HG02884 (cell line): ENCODE data around the gene RBBP8.
"Not testable (repeated sequence)": the region's sequence is repeated elsewhere in the genome, so short reads cannot be mapped to it uniquely, and the experiment has no call there.

Experiments
- ATAC-seq: cut with Tn5 transposase; IDR thresholded peaks from one replicate; pipeline ENCODE4 v1.9.1; 2021; ENCODE audit warnings: mild to moderate bottlenecking, moderate library complexity; ENCODE audit not compliant: unreplicated experiment

Gene RBBP8

DNA sequence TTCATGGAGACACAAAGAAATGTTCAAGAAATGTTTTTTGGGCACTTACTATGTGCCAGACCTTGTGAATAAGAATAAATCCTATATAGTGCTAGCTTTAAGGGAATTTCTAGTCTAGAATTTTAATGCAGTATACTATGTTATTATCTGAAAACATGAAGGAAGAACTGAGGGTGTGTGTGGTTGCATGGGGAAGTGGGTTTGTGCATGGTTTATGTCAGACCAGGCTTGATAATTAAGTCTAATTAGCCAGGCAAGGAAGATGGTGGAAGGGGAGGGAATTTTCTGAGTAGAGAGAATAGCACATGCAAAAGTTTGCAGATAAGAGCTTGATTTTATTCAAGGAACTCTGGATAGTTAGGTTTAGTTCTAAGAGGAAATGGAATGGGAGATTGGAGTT lies 6.5 kb downstream of the RBBP8 start:
- no peak for ATAC-seq

DNA sequence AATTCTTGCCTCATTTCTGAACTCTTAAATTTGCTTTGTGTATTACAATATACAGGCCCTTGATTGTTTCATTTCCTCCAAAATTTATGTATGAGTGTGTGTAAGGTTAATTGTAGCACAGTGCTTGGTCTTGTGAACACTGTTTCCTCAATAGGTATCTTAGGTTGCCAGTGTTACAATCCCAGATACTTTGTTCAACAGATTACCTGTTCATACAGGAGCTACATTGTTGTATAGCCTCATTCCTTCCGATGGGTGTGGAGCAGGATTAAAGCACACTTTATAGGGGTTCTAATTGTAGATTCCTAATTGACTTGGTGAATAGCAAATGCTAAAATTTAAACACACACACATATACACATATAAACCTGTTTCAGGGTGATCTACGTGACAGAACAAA lies 10.7 kb downstream of the RBBP8 start:
- no peak for ATAC-seq

DNA sequence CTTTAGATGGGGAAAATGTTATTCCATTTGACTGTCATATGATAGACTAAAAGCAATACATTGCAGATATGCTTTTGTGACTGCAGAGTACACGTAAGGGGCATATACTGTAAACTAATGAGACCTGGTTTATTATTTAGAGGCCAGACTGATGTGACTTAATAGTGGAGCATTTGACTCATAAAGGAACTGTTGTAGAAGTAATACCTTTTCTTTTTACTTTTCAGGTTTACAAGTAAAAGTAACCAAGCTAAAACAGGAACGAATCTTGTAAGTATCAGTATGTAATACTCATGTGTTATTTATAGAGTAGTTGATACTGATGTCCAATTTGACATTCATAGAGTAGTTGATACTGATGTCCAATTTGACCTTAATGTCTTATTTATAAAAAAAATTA lies 13.1 kb downstream of the RBBP8 start:
- ATAC-seq = peak; percentile 59

DNA sequence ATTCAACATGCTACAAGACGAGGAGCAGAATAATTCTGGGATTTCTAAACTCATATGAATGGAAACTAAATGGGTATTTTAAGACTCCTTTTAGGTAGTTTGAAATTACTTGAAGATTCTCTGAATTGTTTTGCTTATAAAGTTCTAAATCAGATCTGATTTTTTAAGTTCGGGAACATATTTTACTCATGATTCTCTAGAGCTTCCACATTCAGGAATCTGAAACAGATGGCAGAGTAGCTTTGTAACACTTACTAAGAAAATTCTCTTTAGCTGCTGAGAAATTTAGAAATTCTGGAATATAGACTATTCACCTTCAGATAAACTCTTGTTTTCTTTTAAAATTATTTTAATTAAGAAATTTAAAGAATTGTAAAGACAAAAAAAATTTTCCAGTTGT lies 13.7 kb downstream of the RBBP8 start:
- ATAC-seq = no peak

DNA sequence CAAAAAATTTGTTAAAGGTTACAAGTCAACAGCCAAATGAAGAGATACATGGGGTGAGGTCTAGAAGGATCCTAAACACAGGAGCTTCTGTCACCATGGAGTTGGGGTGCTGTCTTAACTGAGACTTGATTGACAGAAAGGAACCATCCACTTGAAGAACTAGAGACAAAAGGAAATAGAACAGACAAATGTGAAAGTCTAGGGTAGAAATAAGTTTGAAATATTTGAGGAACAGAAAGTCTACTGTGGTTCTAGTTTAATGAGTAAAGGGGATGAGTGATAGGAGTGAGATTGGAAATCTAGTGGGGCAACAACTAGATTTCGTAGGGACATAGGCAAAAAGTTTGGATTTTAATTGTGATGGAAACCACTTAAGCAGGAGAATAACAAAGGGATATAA lies 18.7 kb downstream of the RBBP8 start:
- ATAC-seq = no peak

DNA sequence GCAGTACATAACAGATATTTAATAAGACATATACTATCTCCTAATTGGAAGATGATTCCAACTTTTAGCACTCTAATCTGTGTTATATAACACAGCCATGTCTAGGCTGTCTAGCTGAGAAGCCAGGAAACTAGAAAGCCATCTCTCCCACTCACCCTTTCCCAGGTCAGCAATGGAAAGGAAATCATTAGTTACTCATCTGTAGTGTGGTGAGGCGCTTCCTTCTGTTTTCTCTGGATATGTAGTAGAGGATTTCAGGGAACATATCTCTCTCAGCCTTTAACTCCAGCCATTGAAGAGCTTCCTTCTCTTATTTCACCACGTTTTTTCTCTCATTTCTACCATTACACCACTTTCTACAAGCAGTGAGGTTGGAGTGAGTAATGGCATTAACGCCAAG lies 19.4 kb downstream of the RBBP8 start:
- ATAC-seq = no peak

DNA sequence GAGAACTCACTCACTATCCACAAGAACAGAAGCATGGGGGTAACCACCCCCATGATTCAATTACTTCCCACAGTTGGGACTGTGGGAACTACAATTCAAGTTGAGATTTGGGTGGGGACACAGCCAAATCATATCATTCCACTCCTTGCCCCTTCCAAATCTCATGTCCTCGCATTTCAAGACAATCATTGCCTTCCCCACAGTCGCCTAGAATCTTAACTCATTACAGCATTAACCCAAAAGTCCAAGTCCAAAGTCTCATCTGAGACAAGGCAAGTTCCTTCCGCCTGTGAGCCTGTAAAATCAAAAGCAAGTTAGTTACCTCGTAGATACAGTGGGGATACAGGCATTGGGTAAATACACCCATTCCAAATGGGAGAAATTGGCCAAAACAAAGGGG lies 20.9 kb downstream of the RBBP8 start:
- not testable (repeated sequence) for ATAC-seq

DNA sequence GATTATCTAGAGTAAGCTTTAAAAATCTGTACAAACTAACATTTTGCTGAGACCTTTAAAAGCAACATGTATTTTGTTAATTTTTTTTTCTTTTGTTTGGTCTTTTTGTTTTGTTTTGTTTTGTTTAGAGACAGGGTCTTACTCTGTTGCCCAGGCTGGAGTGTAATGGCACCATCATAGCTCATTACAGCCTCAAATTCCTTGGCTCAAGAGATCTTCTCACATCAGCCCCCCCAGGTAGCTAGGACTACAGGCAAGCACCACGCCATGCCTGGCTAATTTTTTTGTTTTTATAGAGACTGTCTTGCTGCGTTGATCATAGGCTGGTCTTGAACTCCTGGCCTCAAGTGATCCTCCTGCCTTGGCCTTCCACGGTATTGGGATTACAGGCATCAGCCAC lies 23.1 kb downstream of the RBBP8 start:
- no peak for ATAC-seq

DNA sequence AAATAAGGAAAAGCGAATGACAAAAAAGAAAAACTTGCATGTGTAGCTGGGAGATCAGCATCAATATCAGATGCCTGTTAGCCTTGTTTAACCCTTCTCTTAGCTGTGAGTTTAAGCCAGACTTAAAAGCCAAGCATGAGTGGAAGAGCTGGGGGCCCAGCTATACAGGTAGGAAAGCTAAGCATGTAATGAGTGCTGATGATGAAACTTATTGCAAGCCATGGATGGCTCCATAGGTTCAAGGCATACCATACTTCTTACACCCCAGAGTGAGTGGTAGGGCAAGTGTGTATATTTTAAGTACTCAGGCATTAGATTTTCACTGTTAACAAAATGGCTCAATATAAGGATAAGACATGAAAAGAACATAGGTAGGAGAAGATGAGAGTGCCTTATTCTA lies 28.0 kb downstream of the RBBP8 start:
- no peak for ATAC-seq

DNA sequence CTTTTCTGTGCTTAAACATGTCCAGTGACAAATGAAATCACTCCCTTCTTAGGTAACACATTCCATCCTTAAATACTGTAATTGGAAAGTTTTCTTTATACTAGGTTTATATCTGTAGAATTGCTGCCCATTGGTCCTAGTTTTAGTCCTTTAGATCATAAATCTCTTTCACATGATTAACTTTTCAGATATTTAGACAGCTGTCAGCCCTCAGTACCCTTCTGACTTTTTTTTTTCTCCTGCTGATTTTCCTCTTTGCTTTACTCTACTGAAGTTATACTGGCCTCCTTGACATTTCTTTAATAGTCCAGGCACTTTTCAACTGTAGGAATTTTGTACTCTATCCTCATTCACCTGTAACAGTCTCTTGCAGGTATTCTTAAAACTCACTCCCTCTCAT lies 28.9 kb downstream of the RBBP8 start:
- ATAC-seq = no peak

DNA sequence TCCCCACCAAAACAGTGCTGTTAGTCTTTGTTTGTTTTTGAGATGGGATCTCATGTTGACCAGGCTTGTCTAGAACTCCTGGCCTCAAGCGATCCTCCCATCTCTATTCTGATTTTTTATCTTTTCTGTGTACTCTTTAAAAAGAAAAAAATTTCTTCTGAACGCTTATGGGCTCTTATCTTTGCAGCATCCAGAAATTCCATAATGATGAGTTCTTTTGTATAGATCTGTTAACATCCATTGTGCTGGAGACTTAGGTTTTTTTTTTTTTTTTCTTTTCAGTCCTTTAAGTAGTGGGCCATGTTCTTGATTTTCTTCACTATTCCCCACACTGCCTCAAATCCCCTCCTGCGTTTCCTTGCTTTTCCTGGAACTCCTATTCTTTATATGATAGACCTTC lies 31.0 kb downstream of the RBBP8 start:
- ATAC-seq = no peak

DNA sequence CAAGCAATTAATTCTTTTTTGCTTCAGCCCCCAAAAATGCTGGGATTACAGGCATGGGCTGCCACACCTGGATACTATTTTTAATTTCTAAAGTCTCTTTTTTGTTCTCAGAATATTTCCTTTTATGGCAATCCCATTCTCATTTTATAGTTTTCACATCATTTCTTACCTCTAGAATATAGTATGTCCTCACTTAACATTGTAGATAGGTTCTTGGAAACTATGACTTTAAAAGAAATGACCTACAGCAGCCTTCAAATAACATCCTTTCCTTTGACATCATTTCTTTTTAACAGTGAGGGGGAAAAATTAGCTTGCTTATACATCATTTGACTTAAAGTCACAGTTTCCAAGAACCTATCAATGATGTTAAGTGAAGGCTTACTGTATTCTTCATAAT lies 31.6 kb downstream of the RBBP8 start:
- ATAC-seq = no peak

DNA sequence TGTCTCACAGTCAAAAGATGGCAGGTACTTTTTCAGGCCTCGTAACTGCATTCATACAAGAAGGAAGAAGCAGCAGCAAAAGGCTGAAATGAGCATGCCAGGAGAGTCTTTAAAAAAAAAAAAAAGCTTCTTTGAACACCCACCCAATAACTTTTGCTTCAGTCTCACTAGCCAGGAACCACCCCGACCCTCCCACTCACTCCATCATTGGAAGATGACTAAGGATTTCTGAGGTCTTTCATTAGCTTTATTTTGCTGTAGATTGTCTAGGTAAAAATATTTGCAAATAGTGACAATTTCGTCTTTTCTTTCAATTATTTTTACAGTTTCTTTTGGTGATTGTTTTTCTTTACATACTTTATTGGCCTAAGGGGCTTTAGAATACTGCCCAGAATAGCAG lies 37.9 kb downstream of the RBBP8 start:
- ATAC-seq = no peak

DNA sequence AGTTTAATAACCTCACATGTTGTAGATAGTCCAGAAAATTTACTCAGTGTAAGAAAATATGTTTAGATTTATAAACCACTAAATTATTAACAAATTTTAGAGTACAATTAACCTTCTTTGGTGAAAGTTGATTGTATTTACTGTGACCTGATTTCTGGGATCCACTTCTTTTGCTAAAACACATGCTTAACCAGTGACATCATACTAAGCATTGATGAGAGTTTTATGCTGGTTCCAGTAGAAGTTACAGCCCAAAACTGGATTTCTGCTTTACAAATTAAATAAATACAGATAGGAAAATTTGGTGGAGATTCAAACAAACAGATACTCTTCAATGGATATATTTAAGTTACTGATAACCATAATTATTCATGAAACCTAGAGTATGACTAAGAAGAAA lies 40.9 kb downstream of the RBBP8 start:
- no peak for ATAC-seq

DNA sequence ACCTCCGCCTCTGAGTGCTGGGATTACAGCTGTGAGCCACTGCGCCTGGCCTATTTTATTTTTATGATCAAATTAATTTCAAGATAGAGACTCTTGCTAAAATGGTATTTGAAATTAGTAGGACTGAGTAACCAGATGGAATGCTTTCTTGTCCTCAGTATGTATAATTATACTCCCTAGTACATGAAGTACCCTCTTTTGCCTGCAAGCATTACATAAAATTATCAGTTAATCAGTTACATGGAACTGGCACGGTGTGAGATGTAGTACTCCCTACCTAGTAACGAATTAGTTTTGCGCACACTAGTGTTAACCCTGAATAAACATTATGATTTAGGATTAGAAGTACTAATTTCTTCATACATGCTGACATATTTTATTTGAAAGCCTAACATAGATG lies 41.6 kb downstream of the RBBP8 start:
- no peak for ATAC-seq

DNA sequence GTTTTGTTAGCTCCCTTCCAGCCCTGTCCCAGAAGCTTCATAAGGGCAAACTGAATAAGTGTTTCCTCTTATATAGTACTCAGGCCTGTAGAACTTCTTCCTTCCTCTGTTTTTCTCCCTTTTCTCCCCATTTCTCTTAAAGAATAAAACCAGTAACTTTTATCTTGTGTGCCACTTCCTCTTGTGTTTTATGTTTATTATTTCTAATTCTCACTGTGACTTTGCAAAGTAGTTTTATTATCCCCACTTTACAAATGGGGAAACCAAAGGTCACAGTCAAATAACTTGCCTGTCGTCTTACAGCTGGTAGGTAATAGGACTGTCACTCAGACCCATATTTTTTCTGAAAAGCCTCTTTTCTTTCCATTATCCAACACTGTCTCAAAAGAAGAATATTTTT lies 42.4 kb downstream of the RBBP8 start:
- ATAC-seq = no peak

DNA sequence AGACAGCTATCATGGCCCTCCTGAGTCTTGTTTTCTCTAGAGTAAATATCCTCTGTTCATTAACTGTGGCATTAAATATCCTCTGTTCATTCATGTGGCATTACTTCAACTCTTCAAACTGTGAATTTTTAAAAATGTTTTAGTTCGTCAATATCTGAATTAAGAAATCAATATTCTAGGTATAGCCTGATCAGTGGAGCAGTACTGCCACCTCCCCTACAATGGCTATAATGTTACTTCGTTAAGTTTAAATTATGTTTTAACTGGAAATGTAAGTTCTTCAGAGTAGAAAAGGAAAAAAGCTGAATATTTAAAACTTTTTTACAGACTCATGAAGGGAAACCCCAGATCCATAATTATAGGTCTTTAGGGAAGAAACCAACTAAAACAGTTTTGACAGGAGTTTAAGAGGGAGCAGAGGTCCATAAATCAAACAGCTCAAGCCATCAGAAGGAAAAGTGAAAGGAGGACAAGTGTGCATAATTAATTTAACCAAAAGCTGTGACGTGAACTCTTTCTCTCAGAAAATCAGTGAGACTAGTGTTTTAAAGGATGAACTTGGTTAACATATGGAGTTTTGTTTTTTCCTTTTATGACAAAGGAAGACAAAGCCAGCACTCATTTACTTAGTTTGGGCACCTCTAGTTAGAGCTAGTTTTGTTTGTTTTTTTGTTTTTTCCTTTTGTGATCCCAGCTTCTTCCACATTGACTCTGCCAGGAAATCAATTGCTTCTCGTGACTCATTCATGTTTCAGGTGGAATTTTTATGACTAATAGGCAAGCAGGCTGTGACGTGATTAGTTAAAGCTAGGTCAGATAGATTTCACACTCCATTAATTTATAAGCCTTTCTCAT lies 44.9 kb downstream of the RBBP8 start:
- ATAC-seq = no peak

DNA sequence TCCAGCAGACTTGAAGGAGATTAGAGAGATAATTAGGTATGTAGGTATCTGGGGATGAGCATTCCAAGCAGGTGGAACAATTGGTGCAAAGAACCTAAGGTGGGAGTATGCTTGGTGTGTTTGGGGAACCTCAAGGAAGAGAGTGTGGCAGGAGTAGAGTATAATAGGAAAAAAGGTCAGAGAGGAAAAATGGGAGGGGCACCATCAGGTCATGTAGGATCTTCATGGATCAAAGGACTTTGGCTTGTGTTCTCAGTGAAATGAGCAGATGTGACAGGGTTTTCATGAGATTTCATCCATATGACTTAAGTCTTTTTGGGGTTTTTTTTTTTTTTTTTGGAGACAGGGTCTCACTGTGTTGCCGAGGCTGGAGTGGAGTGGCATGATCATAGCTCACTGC lies 47.3 kb downstream of the RBBP8 start:
- no peak for ATAC-seq

DNA sequence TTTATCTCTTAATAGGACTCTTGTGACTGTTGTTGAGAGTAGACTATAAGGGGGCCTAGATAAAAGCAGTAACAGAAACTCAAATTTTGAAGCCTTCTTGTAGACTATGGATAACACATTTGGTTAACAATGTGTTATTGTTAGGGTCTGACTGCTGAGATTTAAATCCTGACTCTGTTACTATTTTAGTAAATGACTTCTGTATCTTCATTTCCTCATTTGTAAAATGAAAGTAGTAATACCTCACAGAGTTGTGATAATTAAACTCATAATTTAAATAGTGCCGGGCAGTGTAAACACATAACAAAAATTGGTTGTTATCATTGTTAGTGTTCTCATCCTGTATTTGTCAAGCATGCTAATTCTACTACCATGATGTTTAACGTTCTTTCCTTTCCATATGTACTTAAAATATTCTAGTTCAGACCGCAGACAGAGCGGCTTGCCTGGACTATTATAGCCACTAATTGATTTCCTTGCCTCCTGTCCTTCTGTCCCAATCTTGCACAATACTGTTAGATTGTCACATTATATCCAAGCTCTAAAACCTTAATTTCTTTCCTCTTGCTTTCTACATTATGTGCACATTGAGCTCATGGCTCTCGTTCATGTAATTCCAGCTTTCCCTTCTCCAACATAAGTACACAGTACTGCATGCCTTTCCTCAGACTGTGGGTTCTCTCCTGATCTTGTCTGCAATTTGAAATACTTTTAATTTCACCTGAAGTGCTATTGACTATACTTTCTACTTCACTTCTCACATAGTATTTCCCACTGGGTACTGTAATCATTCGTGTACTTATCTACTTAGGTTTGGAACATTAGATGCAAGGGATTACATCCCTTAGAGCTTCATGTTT lies 48.4 kb downstream of the RBBP8 start:
- ATAC-seq = no peak

DNA sequence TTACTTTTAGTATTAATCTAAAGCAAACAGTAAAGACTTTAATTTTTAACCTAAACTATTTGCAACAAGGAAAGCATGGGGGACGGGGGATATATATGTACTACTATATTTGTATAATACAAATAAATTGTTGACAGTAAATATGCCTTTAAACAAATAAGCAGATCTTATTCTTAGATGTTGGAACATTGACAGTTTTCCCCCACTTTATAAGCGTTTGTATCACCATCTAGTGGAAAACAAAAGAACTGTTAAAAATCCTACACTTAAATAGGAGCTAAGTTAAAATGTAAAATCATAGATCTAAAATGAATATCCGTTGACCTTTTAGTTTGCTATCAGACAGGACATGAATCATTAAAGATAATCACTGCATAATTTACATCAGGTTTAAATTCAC lies 50.0 kb downstream of the RBBP8 start:
- no peak for ATAC-seq

DNA sequence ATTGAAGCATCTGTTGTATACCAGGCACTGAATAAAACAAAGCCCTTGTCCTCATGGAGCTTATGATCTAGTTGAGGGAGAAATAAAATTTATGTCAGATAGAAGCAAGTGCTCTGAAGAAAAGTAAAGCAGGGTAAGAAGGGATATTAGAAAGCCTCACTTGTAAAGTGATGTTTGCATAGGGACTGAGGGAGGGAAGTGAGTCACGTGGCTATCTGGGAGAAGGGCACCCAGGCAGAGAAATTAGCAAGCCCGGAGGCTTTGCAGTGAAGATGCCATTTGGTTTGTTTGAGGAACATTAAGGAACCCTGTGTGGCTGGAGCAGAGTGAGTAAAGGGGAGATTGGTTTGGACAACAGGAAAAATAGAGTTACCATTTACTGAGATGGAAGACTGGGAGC lies 52.1 kb downstream of the RBBP8 start:
- no peak for ATAC-seq

DNA sequence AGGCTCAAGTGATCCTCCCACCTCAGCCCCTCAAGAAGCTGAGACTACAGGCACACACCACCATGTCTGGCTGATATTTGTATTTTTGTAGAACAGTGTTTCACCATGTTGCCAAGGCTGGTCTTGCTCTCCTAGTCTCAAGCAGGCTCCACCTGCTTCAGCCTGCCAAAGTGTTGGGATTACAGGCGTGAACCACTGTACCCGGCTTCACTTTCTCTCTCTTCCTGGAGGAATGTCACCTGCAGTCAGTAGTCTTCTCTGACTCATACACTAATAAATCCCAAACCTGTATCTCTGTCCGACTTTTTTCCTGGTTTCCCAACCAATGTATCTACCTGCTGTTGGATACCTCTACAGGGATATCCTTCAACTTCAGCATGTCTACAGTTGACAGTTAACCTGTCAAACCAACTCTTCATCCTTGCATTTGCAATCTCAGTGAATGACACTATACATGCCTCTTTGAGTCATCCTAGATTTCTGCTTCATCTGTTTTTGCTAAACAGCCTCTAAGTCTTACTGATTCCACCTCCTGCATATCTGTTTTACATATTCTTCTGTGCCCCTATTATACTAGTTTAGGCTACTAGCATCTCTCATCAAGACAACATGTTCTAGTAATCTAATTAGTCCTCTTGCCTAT lies 54.5 kb downstream of the RBBP8 start:
- ATAC-seq = no peak
